Naive B cell (primary cell): ENCODE measurements around the gene GDF11. TPM values are rescaled to one million over a fixed set of nuclear protein-coding genes. Genes with fewer than 3 reads are reported as not detected.

ENCODE experiments used
- ATAC-seq, 2 donors: fragments of 150-1000 bp; cut with Tn5 transposase; 2 replicates each; pipeline ENCODE4 v1.10.0; 2021; ENCODE audit warnings: low read depth in 2 of 2, mild to moderate bottlenecking in 2 of 2, moderate library complexity in 2 of 2
- DNase-seq: peaks from one replicate; pipeline ENCODE4 v3.0.0; 2022
- H3K27ac Mint-ChIP-seq, 6 donors: one replicate each; pipeline ENCODE4 v1.8.0; 2020 to 2022; ENCODE audit warnings: mild to moderate bottlenecking in 6 of 6, mixed read lengths in 6 of 6, moderate library complexity in 5 of 6, inconsistent platforms in 2 of 6
- H3K27me3 Mint-ChIP-seq, 3 donors: one replicate each; pipeline ENCODE4 v1.8.0; 2021 to 2022; ENCODE audit warnings: mixed read lengths in 3 of 3, mild to moderate bottlenecking in 1 of 3
- H3K36me3 Mint-ChIP-seq, 2 donors: one replicate each; pipeline ENCODE4 v1.8.0; 2020 to 2022; ENCODE audit warnings: mixed read lengths in 2 of 2, inconsistent platforms in 1 of 2, mild to moderate bottlenecking in 1 of 2
- H3K4me1 Mint-ChIP-seq, 3 donors: one replicate each; pipeline ENCODE4 v1.8.0; 2020 to 2022; ENCODE audit warnings: mixed read lengths in 3 of 3, inconsistent platforms in 1 of 3, mild to moderate bottlenecking in 1 of 3, moderate library complexity in 1 of 3
- H3K4me3 Mint-ChIP-seq, 8 donors: one replicate each; pipeline ENCODE4 v1.8.0; 2020 to 2022; ENCODE audit warnings: mild to moderate bottlenecking in 8 of 8, mixed read lengths in 8 of 8, moderate library complexity in 8 of 8, inconsistent platforms in 2 of 8
- H3K9me3 Mint-ChIP-seq, 7 donors: one replicate each; pipeline ENCODE4 v1.8.0; 2020 to 2022; ENCODE audit warnings: mixed read lengths in 7 of 7, mild to moderate bottlenecking in 5 of 7, inconsistent platforms in 2 of 7, moderate library complexity in 1 of 7
- polyA plus RNA-seq, 6 donors: library from polyadenylated mRNA; unstranded; fragments of 300-500 nt; fragmentation: Illumina TruSeq; gene quantifications; one replicate each; pipeline ENCODE4 v1.2.3, GENCODE V29; 2021; ENCODE audit warnings: low read depth in 6 of 6

The GDF11 gene
- polyA plus RNA-seq, 6 donors from 2014 or later: 0.40 to 1.4 (median 0.83) TPM

GRCh38 chr12:55771736-55772135, 28.8 kb downstream of the GDF11 start:
- no peaks in the 10 kb centered on the region for H3K9me3 Mint-ChIP-seq
- no peak overlapping the region for H3K4me3 Mint-ChIP-seq
- H3K27ac Mint-ChIP-seq: peak overlapping the region in 2 of 6 donors; percentile 2 to 3
- H3K36me3 Mint-ChIP-seq: peaks cover 8 to 19% of the 10 kb centered on the region in 2 donors
- DNase-seq (no peak), ATAC-seq (no peak)
- H3K27me3 Mint-ChIP-seq: no peaks in the 10 kb centered on the region
- peaks cover 0 to 10% (median 8%) of the 10 kb centered on the region in 3 donors for H3K4me1 Mint-ChIP-seq

- Mint-ChIP-seq H3K4me1 (peaks cover 0 to 8% (median 0%) of the 10 kb centered on the region in 3 donors), H3K36me3 (peaks cover 0 to 10% of the 10 kb centered on the region in 2 donors), H3K9me3 (no peaks in the 10 kb centered on the region), H3K27ac (no peak overlapping the region), H3K27me3 (no peaks in the 10 kb centered on the region), H3K4me3 (no peak overlapping the region)
- DNase-seq: no peak
- no peak for ATAC-seq
Measured at GRCh38 chr12:55777856-55778255, 34.9 kb downstream of the GDF11 start.

GRCh38 chr12:55780685-55781084, 37.8 kb downstream of the GDF11 start:
- DNase-seq (no peak), ATAC-seq (no peak)
- Mint-ChIP-seq H3K4me1 (peaks cover 0 to 5% (median under 1%) of the 10 kb centered on the region in 3 donors), H3K36me3 (peaks cover 2 to 23% of the 10 kb centered on the region in 2 donors), H3K27ac (peak overlapping the region in 1 of 6 donors; percentile 18), H3K4me3 (no peak overlapping the region), H3K9me3 (no peaks in the 10 kb centered on the region), H3K27me3 (no peaks in the 10 kb centered on the region)

- no peak overlapping the region for H3K27ac Mint-ChIP-seq
- no peak overlapping the region for H3K4me3 Mint-ChIP-seq
- DNase-seq: no peak
- H3K27me3 Mint-ChIP-seq: no peaks in the 10 kb centered on the region
- H3K36me3 Mint-ChIP-seq: peaks cover 7 to 27% of the 10 kb centered on the region in 2 donors
- H3K4me1 Mint-ChIP-seq: peaks cover 0 to 4% (median 1%) of the 10 kb centered on the region in 3 donors
- no peak for ATAC-seq
- no peaks in the 10 kb centered on the region for H3K9me3 Mint-ChIP-seq
Measured at GRCh38 chr12:55788546-55788945, 45.6 kb downstream of the GDF11 start.

GRCh38 chr12:55789171-55789570, 46.2 kb downstream of the GDF11 start:
- no peaks in the 10 kb centered on the region for H3K9me3 Mint-ChIP-seq
- no peak overlapping the region for H3K4me3 Mint-ChIP-seq
- peaks cover 0 to 4% (median 1%) of the 10 kb centered on the region in 3 donors for H3K4me1 Mint-ChIP-seq
- DNase-seq (no peak), ATAC-seq (no peak)
- peak overlapping the region in 1 of 6 donors; percentile 25 for H3K27ac Mint-ChIP-seq
- H3K36me3 Mint-ChIP-seq: peaks cover 7 to 21% of the 10 kb centered on the region in 2 donors
- no peaks in the 10 kb centered on the region for H3K27me3 Mint-ChIP-seq

GRCh38 chr12:55789893-55790292, 47.0 kb downstream of the GDF11 start:
- H3K4me1 Mint-ChIP-seq: peaks cover 0 to 4% (median 1%) of the 10 kb centered on the region in 3 donors
- peaks cover 14 to 18% of the 10 kb centered on the region in 2 donors for H3K36me3 Mint-ChIP-seq
- ATAC-seq (no peak), DNase-seq (no peak)
- no peaks in the 10 kb centered on the region for H3K9me3 Mint-ChIP-seq
- H3K27ac Mint-ChIP-seq: no peak overlapping the region
- H3K27me3 Mint-ChIP-seq: no peaks in the 10 kb centered on the region
- H3K4me3 Mint-ChIP-seq: no peak overlapping the region

- Mint-ChIP-seq H3K4me3 (no peak overlapping the region), H3K4me1 (peaks cover 0 to 3% (median 0%) of the 10 kb centered on the region in 3 donors), H3K9me3 (no peaks in the 10 kb centered on the region), H3K27me3 (no peaks in the 10 kb centered on the region), H3K27ac (peak overlapping the region in 1 of 6 donors; percentile 49), H3K36me3 (peaks cover 0 to 7% of the 10 kb centered on the region in 2 donors)
- DNase-seq: no peak
- ATAC-seq: no peak
Measured at GRCh38 chr12:55795950-55796349, 53.0 kb downstream of the GDF11 start.

- H3K36me3 Mint-ChIP-seq: peaks cover 0 to 7% of the 10 kb centered on the region in 2 donors
- H3K27ac Mint-ChIP-seq: peak overlapping the region in 1 of 6 donors; percentile 10
- DNase-seq (peak; percentile 4), ATAC-seq (no peak)
- no peaks in the 10 kb centered on the region for H3K9me3 Mint-ChIP-seq
- no peaks in the 10 kb centered on the region for H3K27me3 Mint-ChIP-seq
- H3K4me3 Mint-ChIP-seq: no peak overlapping the region
- peaks cover 0 to 3% (median 0%) of the 10 kb centered on the region in 3 donors for H3K4me1 Mint-ChIP-seq
Measured at GRCh38 chr12:55797068-55797467, 54.1 kb downstream of the GDF11 start.

GRCh38 chr12:55797550-55797949, 54.6 kb downstream of the GDF11 start:
- peak overlapping the region in 1 of 6 donors; percentile 49 for H3K27ac Mint-ChIP-seq
- no peak for ATAC-seq
- H3K4me3 Mint-ChIP-seq: no peak overlapping the region
- H3K27me3 Mint-ChIP-seq: no peaks in the 10 kb centered on the region
- H3K36me3 Mint-ChIP-seq: peaks cover 0 to 8% of the 10 kb centered on the region in 2 donors
- no peak for DNase-seq
- H3K4me1 Mint-ChIP-seq: peaks cover 0 to 3% (median 0%) of the 10 kb centered on the region in 3 donors
- no peaks in the 10 kb centered on the region for H3K9me3 Mint-ChIP-seq

Other genes with a start within 250 kb of the GDF11 start
- gene OR6C4, start 193.5 kb upstream of the GDF11 start, polyA plus RNA-seq: not detected
- not detected for gene OR2AP1, start 170.7 kb upstream of the GDF11 start, polyA plus RNA-seq
- gene OR10P1, start 106.2 kb upstream of the GDF11 start, polyA plus RNA-seq: not detected
- under 1 TPM in 2 of 6 donors, not detected in 4; 0.14 to 0.36 TPM for gene ITGA7, start 35.2 kb upstream of the GDF11 start, polyA plus RNA-seq
- 100 to 1,000 TPM; 152 to 259 (median 180) TPM for gene BLOC1S1, start 27.1 kb upstream of the GDF11 start, polyA plus RNA-seq
- gene RDH5, start 22.7 kb upstream of the GDF11 start, polyA plus RNA-seq: 1 to 10 TPM in 3 of 6 donors, under 1 TPM in 2, not detected in 1; 0.61 to 3.1 (median 1.3) TPM
- 100 to 1,000 TPM; 115 to 150 (median 142) TPM for gene CD63, start 14.1 kb upstream of the GDF11 start, polyA plus RNA-seq
- gene SARNP, start 74.6 kb downstream of the GDF11 start, polyA plus RNA-seq: 100 to 1,000 TPM in 4 of 6 donors, 10 to 100 TPM in 2; 92.8 to 128 (median 106) TPM
- gene ORMDL2, start 74.9 kb downstream of the GDF11 start, polyA plus RNA-seq: 100 to 1,000 TPM in 3 of 6 donors, 10 to 100 TPM in 3; 73.9 to 114 (median 98.1) TPM
- gene DNAJC14, start 86.5 kb downstream of the GDF11 start, polyA plus RNA-seq: 10 to 100 TPM; 29.0 to 46.9 (median 37.4) TPM
- gene MMP19, start 99.8 kb downstream of the GDF11 start, polyA plus RNA-seq: under 1 TPM in 1 of 6 donors, not detected in 5; 0.21 TPM
- gene PYM1, start 184.8 kb downstream of the GDF11 start, polyA plus RNA-seq: 10 to 100 TPM; 60.7 to 88.1 (median 76.5) TPM
- gene DGKA, start 188.0 kb downstream of the GDF11 start, polyA plus RNA-seq: 100 to 1,000 TPM in 1 of 6 donors, 10 to 100 TPM in 5; 64.0 to 119 (median 65.9) TPM
- gene PMEL, start 222.9 kb downstream of the GDF11 start, polyA plus RNA-seq: under 1 TPM in 1 of 6 donors, not detected in 5; 0.38 TPM
- 10 to 100 TPM in 5 of 6 donors, 1 to 10 TPM in 1; 10.0 to 18.6 (median 11.9) TPM for gene CDK2, start 223.7 kb downstream of the GDF11 start, polyA plus RNA-seq
- gene RAB5B, start 231.0 kb downstream of the GDF11 start, polyA plus RNA-seq: 10 to 100 TPM; 58.4 to 77.7 (median 68.8) TPM